ENCODE results near the gene SNF8. TPM values are rescaled to one million over a fixed set of nuclear protein-coding genes. Genes with fewer than 3 reads are reported as not detected.
A peak's percentile ranks its signal among the peaks of the same experiment; 100 is the strongest.

The SNF8 gene
- total RNA-seq, 1 donor from 2014 or later, result 142 TPM

DNA sequence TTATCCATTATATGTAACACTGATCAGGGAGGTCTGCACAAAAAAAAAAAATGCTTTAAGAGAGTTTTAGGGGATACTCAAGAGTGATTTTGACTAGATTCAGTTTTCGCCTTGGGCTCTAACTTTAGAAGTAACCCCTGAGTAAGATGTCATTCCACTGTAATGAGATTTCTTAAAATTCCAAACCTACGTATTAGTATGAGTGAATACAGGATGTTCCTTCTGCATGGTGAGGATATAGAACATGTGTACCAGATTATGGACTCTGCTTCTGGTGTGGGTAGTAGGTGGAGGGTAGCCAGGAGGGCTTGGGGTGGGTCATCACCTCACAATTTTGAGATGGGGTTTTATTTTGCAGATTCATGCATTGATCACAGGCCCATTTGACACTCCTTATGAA, 32.2 kb downstream of the SNF8 start:
- TF ChIP-seq, protein P1, sequence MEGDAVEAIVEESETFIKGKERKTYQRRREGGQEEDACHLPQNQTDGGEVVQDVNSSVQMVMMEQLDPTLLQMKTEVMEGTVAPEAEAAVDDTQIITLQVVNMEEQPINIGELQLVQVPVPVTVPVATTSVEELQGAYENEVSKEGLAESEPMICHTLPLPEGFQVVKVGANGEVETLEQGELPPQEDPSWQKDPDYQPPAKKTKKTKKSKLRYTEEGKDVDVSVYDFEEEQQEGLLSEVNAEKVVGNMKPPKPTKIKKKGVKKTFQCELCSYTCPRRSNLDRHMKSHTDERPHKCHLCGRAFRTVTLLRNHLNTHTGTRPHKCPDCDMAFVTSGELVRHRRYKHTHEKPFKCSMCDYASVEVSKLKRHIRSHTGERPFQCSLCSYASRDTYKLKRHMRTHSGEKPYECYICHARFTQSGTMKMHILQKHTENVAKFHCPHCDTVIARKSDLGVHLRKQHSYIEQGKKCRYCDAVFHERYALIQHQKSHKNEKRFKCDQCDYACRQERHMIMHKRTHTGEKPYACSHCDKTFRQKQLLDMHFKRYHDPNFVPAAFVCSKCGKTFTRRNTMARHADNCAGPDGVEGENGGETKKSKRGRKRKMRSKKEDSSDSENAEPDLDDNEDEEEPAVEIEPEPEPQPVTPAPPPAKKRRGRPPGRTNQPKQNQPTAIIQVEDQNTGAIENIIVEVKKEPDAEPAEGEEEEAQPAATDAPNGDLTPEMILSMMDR (IDR thresholded peaks at IDR 0.05; ENCODE audit: insufficient read depth, low read length, poor library complexity, severe bottlenecking), result no peak
- H3K4me3 ChIP-seq (ENCODE audit: low read depth, low read length), result no peak overlapping the region
- H3K27me3 ChIP-seq (ENCODE audit: control insufficient read depth, insufficient read depth, low read length), result no peaks in the 10 kb centered on the region
- DNase-seq (ENCODE audit: low read depth), result no peak
- H3K36me3 ChIP-seq (ENCODE audit: control insufficient read depth, insufficient read depth, low read length), result peaks cover 3% of the 10 kb centered on the region

DNA sequence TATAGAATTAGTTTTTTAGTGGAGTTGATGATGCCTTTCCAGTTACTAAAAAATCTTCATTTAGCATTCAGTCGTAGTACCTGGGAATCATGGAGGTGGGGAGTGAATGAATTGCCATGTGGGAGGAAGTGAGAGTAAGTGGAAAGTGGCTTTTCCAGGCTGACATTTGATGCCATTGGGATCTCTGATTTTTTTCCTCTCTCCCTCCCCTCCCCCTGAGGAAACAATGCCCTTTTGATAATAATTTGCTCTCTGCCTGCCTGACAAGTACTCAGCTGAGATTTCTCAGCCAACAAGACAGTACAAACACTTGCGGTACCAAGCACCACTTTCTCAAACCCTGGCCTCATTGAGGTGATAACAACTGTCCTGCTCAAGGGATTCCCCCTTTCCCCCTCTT, 34.3 kb downstream of the SNF8 start:
- no peak overlapping the region for H3K4me3 ChIP-seq (ENCODE audit: low read depth, low read length)
- TF ChIP-seq, protein P1 (IDR thresholded peaks at IDR 0.05; ENCODE audit: insufficient read depth, low read length, poor library complexity, severe bottlenecking), result no peak

DNA sequence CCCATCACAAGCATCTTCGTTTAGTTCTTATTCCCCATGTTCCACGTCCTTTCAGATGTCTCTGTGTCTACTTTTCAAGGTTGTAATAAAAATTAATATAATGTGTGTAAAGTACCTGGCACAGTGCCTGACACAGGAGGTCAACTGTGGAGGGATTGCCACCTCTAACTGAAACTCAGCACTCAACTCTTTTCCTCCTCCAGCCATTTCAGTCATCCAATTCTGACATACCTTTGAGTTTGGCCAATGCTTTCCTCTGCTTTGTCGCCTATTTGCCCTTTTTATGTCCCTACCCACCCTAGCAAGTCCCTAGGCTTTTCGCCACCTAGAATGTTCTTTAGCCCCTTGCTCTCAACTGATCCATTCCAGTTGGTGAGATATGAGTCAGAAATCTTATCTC, 34.9 kb downstream of the SNF8 start:
- peak overlapping the region; percentile 93 for H3K4me3 ChIP-seq (ENCODE audit: low read depth, low read length)
- TF ChIP-seq, protein P1 (IDR thresholded peaks at IDR 0.05; ENCODE audit: insufficient read depth, low read length, poor library complexity, severe bottlenecking), result no peak
- no peak for DNase-seq (ENCODE audit: low read depth)
- H3K27me3 ChIP-seq (ENCODE audit: control insufficient read depth, insufficient read depth, low read length), result no peaks in the 10 kb centered on the region
- peaks cover 3% of the 10 kb centered on the region for H3K36me3 ChIP-seq (ENCODE audit: control insufficient read depth, insufficient read depth, low read length)

More for the DNA sequence above, 34.3 kb downstream of the SNF8 start:
- H3K36me3 ChIP-seq (ENCODE audit: control insufficient read depth, insufficient read depth, low read length), result peaks cover 3% of the 10 kb centered on the region
- DNase-seq (ENCODE audit: low read depth), result no peak
- H3K27me3 ChIP-seq (ENCODE audit: control insufficient read depth, insufficient read depth, low read length), result no peaks in the 10 kb centered on the region

DNA sequence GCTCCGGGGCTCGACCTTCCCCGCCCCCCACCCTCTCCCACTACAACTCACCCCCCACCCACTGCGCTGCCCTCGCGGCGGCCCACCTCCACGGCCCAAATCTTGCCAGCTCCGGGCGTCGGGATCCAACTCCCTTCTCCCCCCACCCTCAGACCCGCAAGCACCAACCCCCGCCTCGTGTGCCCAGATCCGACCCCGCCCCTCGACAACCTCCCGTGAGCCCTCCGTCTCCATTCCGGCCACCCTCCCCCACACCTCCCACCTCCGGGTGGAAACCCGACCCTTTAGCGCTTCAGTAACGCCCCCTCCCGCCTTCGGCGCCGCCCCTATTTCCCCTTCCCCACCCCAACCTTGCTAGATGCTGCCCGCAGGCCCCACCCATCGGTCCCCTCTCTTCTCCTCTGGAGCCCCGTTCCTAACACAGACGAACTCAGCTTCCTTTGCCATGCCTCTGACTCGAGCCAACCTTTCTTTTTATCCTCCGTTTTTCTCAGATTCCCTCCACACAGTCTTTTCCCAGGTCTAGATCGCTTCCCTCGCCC, 35.7 kb downstream of the SNF8 start:
- H3K4me3 ChIP-seq (ENCODE audit: low read depth, low read length), result peak overlapping the region; percentile 93
- peak; percentile 41 for DNase-seq (ENCODE audit: low read depth)

DNA sequence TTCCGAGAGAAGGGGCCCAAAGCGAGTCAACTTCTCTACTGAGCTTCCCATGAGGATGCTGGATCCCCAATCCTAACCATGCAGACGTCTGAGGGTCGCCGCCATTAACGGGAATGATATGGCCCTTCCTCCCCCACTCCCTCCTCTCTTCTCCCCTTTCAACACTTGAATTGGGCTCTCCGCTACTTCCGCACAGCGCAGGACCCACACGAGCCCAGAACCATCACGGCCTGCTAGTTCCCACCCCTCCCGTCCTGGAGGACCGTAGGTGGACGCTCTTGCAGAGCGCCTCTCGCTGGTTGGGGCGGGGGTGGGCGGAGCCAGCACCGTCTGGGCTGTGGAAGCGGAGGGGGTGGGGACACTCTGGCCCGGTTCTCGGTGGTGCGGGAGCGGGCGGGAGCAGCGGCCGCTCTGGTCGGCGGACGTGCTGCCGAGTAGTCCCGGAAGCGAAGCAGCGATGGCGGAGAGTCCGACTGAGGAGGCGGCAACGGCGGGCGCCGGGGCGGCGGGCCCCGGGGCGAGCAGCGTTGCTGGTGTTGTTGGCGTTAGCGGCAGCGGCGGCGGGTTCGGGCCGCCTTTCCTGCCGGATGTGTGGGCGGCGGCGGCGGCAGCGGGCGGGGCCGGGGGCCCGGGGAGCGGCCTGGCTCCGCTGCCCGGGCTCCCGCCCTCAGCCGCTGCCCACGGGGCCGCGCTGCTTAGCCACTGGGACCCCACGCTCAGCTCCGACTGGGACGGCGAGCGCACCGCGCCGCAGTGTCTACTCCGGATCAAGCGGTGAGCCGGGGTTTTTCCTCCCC, 36.4 kb downstream of the SNF8 start, which contains the start of gene UBE2Z:
Gene UBE2Z (plus strand): TSS at position 361 of the 797 bp plus-strand sequence. CDS start 97 bp downstream, at position 458.
- TF ChIP-seq, protein P1 (IDR thresholded peaks at IDR 0.05; ENCODE audit: insufficient read depth, low read length, poor library complexity, severe bottlenecking), result peak; percentile 32
- peaks cover 3% of the 10 kb centered on the region for H3K36me3 ChIP-seq (ENCODE audit: control insufficient read depth, insufficient read depth, low read length)
- DNase-seq (ENCODE audit: low read depth), result peak; percentile 70
- H3K4me3 ChIP-seq (ENCODE audit: low read depth, low read length), result peak within 1 kb of the TSS; percentile 93
- no peaks in the 10 kb centered on the region for H3K27me3 ChIP-seq (ENCODE audit: control insufficient read depth, insufficient read depth, low read length)

More for the DNA sequence above, 35.7 kb downstream of the SNF8 start:
- TF ChIP-seq, protein P1 (IDR thresholded peaks at IDR 0.05; ENCODE audit: insufficient read depth, low read length, poor library complexity, severe bottlenecking), result no peak
- Histone ChIP-seq H3K36me3 (ENCODE audit: control insufficient read depth, insufficient read depth, low read length) (peaks cover 3% of the 10 kb centered on the region), H3K27me3 (ENCODE audit: control insufficient read depth, insufficient read depth, low read length) (no peaks in the 10 kb centered on the region)

Data from kidney epithelial cell (primary cell).